ENCODE results near the gene ANKS4B. TPM values are rescaled to one million over a fixed set of nuclear protein-coding genes. Genes with fewer than 3 reads are reported as not detected.

Gene ANKS4B
- total RNA-seq, 1 experiment from 2014 or later = 0.07 TPM

DNA sequence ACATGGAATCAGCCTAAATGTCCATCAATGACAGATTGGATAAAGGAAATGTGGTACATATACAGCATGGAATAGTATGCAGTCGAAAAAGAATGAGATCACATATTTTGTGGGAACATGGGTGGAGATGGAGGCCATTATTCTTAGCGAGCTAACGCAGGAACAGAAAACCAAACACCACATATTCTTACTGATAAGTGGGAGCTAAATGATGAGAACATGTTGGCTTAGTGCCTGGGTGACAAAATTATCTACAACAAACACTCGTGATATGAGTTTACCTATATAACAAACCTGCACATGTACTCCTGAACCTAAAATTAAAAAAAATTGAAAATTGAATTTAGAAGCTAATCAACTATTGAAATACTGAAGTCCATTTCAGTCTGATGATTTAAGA, 6.1 kb downstream of the ANKS4B start:
- Mint-ChIP-seq H3K4me1 (no peaks in the 10 kb centered on the region), H3K27me3 (ENCODE audit: low read depth) (no peaks in the 10 kb centered on the region), H3K27ac (no peak overlapping the region), H3K4me3 (no peak overlapping the region), H3K9me3 (no peaks in the 10 kb centered on the region), H3K36me3 (no peaks in the 10 kb centered on the region)
- no peak for ATAC-seq
- CTCF ChIA-PET = no interaction called here
- POLR2A ChIA-PET = no interaction called here
- no peak for DNase-seq (ENCODE audit: low spot score)
- TF ChIP-seq SP1 (CRISPR knock-in tag; conservative IDR thresholded peaks at IDR 0.05) (no peak), TCF7 (CRISPR knock-in tag; IDR thresholded peaks at IDR 0.05; ENCODE audit: low read depth) (no peak), FOXK1 (CRISPR knock-in tag; IDR thresholded peaks at IDR 0.05) (no peak)
- TF ChIP-seq, protein P1, sequence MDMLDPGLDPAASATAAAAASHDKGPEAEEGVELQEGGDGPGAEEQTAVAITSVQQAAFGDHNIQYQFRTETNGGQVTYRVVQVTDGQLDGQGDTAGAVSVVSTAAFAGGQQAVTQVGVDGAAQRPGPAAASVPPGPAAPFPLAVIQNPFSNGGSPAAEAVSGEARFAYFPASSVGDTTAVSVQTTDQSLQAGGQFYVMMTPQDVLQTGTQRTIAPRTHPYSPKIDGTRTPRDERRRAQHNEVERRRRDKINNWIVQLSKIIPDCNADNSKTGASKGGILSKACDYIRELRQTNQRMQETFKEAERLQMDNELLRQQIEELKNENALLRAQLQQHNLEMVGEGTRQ (CRISPR knock-in tag; IDR thresholded peaks at IDR 0.05) = no peak

DNA sequence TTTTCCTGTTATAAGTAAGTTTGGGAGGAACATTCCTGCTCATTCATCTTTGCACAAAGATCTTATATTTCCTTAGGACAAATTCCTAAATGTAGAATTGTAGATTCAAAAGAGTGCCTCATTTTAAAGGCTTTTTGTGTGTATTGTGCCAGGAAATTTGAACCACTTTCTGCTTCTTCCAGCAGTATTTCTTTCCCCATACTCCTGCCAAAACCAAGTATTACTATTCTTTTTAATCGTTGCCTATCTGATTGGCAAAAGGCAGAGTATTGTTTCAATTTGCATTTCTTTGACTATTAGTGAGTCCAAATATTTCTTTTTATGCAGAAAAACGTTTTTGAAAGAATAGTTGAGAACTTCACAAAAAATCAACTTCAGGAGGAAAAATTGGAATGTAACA, 9.3 kb downstream of the ANKS4B start:
- ATAC-seq (no peak), DNase-seq (ENCODE audit: low spot score) (no peak)
- CTCF ChIA-PET = no interaction called here
- Mint-ChIP-seq H3K27me3 (ENCODE audit: low read depth) (no peaks in the 10 kb centered on the region), H3K4me3 (no peak overlapping the region), H3K36me3 (no peaks in the 10 kb centered on the region), H3K27ac (no peak overlapping the region), H3K4me1 (peaks cover 9% of the 10 kb centered on the region), H3K9me3 (no peaks in the 10 kb centered on the region)
- POLR2A ChIA-PET = no interaction called here
- TF ChIP-seq, protein P2, sequence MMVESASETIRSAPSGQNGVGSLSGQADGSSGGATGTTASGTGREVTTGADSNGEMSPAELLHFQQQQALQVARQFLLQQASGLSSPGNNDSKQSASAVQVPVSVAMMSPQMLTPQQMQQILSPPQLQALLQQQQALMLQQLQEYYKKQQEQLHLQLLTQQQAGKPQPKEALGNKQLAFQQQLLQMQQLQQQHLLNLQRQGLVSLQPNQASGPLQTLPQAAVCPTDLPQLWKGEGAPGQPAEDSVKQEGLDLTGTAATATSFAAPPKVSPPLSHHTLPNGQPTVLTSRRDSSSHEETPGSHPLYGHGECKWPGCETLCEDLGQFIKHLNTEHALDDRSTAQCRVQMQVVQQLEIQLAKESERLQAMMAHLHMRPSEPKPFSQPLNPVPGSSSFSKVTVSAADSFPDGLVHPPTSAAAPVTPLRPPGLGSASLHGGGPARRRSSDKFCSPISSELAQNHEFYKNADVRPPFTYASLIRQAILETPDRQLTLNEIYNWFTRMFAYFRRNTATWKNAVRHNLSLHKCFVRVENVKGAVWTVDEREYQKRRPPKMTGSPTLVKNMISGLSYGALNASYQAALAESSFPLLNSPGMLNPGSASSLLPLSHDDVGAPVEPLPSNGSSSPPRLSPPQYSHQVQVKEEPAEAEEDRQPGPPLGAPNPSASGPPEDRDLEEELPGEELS (CRISPR knock-in tag; IDR thresholded peaks at IDR 0.05) = no peak
- TF ChIP-seq TP53 (CRISPR knock-in tag; IDR thresholded peaks at IDR 0.05) = no peak
- TF ChIP-seq NR1H2 (CRISPR knock-in tag; IDR thresholded peaks at IDR 0.05) = no peak
- TF ChIP-seq, protein P3, sequence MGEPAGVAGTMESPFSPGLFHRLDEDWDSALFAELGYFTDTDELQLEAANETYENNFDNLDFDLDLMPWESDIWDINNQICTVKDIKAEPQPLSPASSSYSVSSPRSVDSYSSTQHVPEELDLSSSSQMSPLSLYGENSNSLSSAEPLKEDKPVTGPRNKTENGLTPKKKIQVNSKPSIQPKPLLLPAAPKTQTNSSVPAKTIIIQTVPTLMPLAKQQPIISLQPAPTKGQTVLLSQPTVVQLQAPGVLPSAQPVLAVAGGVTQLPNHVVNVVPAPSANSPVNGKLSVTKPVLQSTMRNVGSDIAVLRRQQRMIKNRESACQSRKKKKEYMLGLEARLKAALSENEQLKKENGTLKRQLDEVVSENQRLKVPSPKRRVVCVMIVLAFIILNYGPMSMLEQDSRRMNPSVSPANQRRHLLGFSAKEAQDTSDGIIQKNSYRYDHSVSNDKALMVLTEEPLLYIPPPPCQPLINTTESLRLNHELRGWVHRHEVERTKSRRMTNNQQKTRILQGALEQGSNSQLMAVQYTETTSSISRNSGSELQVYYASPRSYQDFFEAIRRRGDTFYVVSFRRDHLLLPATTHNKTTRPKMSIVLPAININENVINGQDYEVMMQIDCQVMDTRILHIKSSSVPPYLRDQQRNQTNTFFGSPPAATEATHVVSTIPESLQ (CRISPR knock-in tag; IDR thresholded peaks at IDR 0.05) = no peak
- TF ChIP-seq, protein P4, sequence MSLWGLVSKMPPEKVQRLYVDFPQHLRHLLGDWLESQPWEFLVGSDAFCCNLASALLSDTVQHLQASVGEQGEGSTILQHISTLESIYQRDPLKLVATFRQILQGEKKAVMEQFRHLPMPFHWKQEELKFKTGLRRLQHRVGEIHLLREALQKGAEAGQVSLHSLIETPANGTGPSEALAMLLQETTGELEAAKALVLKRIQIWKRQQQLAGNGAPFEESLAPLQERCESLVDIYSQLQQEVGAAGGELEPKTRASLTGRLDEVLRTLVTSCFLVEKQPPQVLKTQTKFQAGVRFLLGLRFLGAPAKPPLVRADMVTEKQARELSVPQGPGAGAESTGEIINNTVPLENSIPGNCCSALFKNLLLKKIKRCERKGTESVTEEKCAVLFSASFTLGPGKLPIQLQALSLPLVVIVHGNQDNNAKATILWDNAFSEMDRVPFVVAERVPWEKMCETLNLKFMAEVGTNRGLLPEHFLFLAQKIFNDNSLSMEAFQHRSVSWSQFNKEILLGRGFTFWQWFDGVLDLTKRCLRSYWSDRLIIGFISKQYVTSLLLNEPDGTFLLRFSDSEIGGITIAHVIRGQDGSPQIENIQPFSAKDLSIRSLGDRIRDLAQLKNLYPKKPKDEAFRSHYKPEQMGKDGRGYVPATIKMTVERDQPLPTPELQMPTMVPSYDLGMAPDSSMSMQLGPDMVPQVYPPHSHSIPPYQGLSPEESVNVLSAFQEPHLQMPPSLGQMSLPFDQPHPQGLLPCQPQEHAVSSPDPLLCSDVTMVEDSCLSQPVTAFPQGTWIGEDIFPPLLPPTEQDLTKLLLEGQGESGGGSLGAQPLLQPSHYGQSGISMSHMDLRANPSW (CRISPR knock-in tag; conservative IDR thresholded peaks at IDR 0.05; ENCODE audit: low read depth) = no peak
- TF ChIP-seq, protein P5, sequence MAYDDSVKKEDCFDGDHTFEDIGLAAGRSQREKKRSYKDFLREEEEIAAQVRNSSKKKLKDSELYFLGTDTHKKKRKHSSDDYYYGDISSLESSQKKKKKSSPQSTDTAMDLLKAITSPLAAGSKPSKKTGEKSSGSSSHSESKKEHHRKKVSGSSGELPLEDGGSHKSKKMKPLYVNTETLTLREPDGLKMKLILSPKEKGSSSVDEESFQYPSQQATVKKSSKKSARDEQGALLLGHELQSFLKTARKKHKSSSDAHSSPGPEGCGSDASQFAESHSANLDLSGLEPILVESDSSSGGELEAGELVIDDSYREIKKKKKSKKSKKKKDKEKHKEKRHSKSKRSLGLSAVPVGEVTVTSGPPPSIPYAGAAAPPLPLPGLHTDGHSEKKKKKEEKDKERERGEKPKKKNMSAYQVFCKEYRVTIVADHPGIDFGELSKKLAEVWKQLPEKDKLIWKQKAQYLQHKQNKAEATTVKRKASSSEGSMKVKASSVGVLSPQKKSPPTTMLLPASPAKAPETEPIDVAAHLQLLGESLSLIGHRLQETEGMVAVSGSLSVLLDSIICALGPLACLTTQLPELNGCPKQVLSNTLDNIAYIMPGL (CRISPR knock-in tag; IDR thresholded peaks at IDR 0.05) = no peak
- TF ChIP-seq, protein P6, sequence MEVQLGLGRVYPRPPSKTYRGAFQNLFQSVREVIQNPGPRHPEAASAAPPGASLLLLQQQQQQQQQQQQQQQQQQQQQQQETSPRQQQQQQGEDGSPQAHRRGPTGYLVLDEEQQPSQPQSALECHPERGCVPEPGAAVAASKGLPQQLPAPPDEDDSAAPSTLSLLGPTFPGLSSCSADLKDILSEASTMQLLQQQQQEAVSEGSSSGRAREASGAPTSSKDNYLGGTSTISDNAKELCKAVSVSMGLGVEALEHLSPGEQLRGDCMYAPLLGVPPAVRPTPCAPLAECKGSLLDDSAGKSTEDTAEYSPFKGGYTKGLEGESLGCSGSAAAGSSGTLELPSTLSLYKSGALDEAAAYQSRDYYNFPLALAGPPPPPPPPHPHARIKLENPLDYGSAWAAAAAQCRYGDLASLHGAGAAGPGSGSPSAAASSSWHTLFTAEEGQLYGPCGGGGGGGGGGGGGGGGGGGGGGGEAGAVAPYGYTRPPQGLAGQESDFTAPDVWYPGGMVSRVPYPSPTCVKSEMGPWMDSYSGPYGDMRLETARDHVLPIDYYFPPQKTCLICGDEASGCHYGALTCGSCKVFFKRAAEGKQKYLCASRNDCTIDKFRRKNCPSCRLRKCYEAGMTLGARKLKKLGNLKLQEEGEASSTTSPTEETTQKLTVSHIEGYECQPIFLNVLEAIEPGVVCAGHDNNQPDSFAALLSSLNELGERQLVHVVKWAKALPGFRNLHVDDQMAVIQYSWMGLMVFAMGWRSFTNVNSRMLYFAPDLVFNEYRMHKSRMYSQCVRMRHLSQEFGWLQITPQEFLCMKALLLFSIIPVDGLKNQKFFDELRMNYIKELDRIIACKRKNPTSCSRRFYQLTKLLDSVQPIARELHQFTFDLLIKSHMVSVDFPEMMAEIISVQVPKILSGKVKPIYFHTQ (CRISPR knock-in tag; IDR thresholded peaks at IDR 0.05) = no peak
- TF ChIP-seq, protein P7, sequence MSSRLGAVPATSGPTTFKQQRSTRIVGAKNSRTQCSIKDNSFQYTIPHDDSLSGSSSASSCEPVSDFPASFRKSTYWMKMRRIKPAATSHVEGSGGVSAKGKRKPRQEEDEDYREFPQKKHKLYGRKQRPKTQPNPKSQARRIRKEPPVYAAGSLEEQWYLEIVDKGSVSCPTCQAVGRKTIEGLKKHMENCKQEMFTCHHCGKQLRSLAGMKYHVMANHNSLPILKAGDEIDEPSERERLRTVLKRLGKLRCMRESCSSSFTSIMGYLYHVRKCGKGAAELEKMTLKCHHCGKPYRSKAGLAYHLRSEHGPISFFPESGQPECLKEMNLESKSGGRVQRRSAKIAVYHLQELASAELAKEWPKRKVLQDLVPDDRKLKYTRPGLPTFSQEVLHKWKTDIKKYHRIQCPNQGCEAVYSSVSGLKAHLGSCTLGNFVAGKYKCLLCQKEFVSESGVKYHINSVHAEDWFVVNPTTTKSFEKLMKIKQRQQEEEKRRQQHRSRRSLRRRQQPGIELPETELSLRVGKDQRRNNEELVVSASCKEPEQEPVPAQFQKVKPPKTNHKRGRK (CRISPR knock-in tag; IDR thresholded peaks at IDR 0.05; ENCODE audit: borderline replicate concordance) = no peak
- TF ChIP-seq, protein P8, sequence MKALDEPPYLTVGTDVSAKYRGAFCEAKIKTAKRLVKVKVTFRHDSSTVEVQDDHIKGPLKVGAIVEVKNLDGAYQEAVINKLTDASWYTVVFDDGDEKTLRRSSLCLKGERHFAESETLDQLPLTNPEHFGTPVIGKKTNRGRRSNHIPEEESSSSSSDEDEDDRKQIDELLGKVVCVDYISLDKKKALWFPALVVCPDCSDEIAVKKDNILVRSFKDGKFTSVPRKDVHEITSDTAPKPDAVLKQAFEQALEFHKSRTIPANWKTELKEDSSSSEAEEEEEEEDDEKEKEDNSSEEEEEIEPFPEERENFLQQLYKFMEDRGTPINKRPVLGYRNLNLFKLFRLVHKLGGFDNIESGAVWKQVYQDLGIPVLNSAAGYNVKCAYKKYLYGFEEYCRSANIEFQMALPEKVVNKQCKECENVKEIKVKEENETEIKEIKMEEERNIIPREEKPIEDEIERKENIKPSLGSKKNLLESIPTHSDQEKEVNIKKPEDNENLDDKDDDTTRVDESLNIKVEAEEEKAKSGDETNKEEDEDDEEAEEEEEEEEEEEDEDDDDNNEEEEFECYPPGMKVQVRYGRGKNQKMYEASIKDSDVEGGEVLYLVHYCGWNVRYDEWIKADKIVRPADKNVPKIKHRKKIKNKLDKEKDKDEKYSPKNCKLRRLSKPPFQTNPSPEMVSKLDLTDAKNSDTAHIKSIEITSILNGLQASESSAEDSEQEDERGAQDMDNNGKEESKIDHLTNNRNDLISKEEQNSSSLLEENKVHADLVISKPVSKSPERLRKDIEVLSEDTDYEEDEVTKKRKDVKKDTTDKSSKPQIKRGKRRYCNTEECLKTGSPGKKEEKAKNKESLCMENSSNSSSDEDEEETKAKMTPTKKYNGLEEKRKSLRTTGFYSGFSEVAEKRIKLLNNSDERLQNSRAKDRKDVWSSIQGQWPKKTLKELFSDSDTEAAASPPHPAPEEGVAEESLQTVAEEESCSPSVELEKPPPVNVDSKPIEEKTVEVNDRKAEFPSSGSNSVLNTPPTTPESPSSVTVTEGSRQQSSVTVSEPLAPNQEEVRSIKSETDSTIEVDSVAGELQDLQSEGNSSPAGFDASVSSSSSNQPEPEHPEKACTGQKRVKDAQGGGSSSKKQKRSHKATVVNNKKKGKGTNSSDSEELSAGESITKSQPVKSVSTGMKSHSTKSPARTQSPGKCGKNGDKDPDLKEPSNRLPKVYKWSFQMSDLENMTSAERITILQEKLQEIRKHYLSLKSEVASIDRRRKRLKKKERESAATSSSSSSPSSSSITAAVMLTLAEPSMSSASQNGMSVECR (CRISPR knock-in tag; IDR thresholded peaks at IDR 0.05; ENCODE audit: borderline replicate concordance) = no peak
- no peak for TF ChIP-seq ZNF423 (CRISPR knock-in tag; IDR thresholded peaks at IDR 0.05)

Data from WTC11 (cell line).